Gastrocnemius medialis (tissue), 4 donors: ENCODE results near the gene NR1D1.

Experiments used
- POLR2A ChIP-seq, 2 donors: fragments of 450-650 bp; IDR thresholded peaks; one replicate each; pipeline ENCODE4 v1.6.1; 2017; ENCODE audit warnings: antibody characterized with exemption in 2 of 2, mild to moderate bottlenecking in 2 of 2, moderate library complexity in 2 of 2
- TF ChIP-seq, protein P1 (sequence below), 5 experiments: fragments of 450-650 bp in 3 of 5; fragments of 200-600 bp in 2 of 5; sonication (generic) in 2 of 5; IDR thresholded peaks in 4 of 5; conservative IDR thresholded peaks in 1 of 5; 1 replicate in 4 of 5; 2 replicates in 1 of 5; pipeline ENCODE4 v1.5.1; 2016 to 2019; ENCODE audit warnings: antibody characterized with exemption in 5 of 5, mild to moderate bottlenecking in 3 of 5, moderate library complexity in 3 of 5

GRCh38 chr17:40130352-40131042 lies 30.1 kb upstream of the NR1D1 start:
- TF ChIP-seq, protein P1, sequence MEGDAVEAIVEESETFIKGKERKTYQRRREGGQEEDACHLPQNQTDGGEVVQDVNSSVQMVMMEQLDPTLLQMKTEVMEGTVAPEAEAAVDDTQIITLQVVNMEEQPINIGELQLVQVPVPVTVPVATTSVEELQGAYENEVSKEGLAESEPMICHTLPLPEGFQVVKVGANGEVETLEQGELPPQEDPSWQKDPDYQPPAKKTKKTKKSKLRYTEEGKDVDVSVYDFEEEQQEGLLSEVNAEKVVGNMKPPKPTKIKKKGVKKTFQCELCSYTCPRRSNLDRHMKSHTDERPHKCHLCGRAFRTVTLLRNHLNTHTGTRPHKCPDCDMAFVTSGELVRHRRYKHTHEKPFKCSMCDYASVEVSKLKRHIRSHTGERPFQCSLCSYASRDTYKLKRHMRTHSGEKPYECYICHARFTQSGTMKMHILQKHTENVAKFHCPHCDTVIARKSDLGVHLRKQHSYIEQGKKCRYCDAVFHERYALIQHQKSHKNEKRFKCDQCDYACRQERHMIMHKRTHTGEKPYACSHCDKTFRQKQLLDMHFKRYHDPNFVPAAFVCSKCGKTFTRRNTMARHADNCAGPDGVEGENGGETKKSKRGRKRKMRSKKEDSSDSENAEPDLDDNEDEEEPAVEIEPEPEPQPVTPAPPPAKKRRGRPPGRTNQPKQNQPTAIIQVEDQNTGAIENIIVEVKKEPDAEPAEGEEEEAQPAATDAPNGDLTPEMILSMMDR (IDR thresholded peaks at IDR 0.05 in 4 of 5, conservative IDR thresholded peaks at IDR 0.05 in 1 of 5), result no peak
- TF ChIP-seq POLR2A (IDR thresholded peaks at IDR 0.05), result no peak
